Activated T-cell treated with anti-CD3 and anti-CD28 coated beads, Interleukin-2, amount 50 U/mL, for 4 hours (primary cell): ENCODE data around the gene CCDC33. TPM values are rescaled to one million over a fixed set of nuclear protein-coding genes. Genes with fewer than 3 reads are reported as not detected.

Experiments
- ATAC-seq, 2 donors: fragments of 200-7000 bp; cut with Tn5 transposase; one replicate each; pipeline ENCODE4 v1.10.0; 2021
- DNase-seq: peaks from one replicate; pipeline ENCODE4 v3.0.0-alpha.2; 2020
- H3K27me3 Mint-ChIP-seq: one replicate; pipeline ENCODE4 v1.8.0; 2021; ENCODE audit warnings: low read depth, mixed read lengths
- H3K36me3 Mint-ChIP-seq: one replicate; pipeline ENCODE4 v1.8.0; 2022; ENCODE audit warnings: mixed read lengths; ENCODE audit not compliant: insufficient read depth
- H3K4me1 Mint-ChIP-seq: one replicate; pipeline ENCODE4 v1.8.0; 2021; ENCODE audit warnings: low read depth, mixed read lengths
- H3K4me3 Mint-ChIP-seq: one replicate; pipeline ENCODE4 v1.8.0; 2021; ENCODE audit warnings: mild to moderate bottlenecking, moderate library complexity, mixed read lengths
- H3K9me3 Mint-ChIP-seq: one replicate; pipeline ENCODE4 v1.8.0; 2021; ENCODE audit warnings: mixed read lengths
- total RNA-seq, 3 donors: library from RNA; stranded (reverse); gene quantifications; one replicate each; pipeline ENCODE4 v1.2.1, GENCODE V29; 2021

The CCDC33 gene
- total RNA-seq, 3 donors from 2014 or later, result not detected

- ATAC-seq (no peak), DNase-seq (no peak)
- no peak overlapping the region for H3K4me3 Mint-ChIP-seq
- no peaks in the 10 kb centered on the region for H3K36me3 Mint-ChIP-seq
- H3K9me3 Mint-ChIP-seq, result no peaks in the 10 kb centered on the region
- H3K27me3 Mint-ChIP-seq, result peaks cover 13% of the 10 kb centered on the region
- no peaks in the 10 kb centered on the region for H3K4me1 Mint-ChIP-seq
Measured at GRCh38 chr15:74231475-74231874, 4.7 kb upstream of the CCDC33 start.

- no peak for DNase-seq
- peaks cover 8% of the 10 kb centered on the region for H3K27me3 Mint-ChIP-seq
- H3K4me1 Mint-ChIP-seq, result no peaks in the 10 kb centered on the region
- no peaks in the 10 kb centered on the region for H3K36me3 Mint-ChIP-seq
- ATAC-seq, result no peak
- H3K4me3 Mint-ChIP-seq, result no peak overlapping the region
- no peaks in the 10 kb centered on the region for H3K9me3 Mint-ChIP-seq
Measured at GRCh38 chr15:74233373-74233772, 2.8 kb upstream of the CCDC33 start.

- DNase-seq, result no peak
- H3K4me3 Mint-ChIP-seq, result no peak overlapping the region
- peaks cover 6% of the 10 kb centered on the region for H3K27me3 Mint-ChIP-seq
Measured at GRCh38 chr15:74233851-74234597, 2.1 kb upstream of the CCDC33 start.

GRCh38 chr15:74234598-74234875, 1.6 kb upstream of the CCDC33 start:
- Mint-ChIP-seq H3K9me3 (no peaks in the 10 kb centered on the region), H3K4me3 (no peak overlapping the region), H3K36me3 (no peaks in the 10 kb centered on the region), H3K4me1 (no peaks in the 10 kb centered on the region), H3K27me3 (peaks cover 4% of the 10 kb centered on the region)
- no peak for DNase-seq
- ATAC-seq, result no peak

More at GRCh38 chr15:74233851-74234597, 2.1 kb upstream of the CCDC33 start:
- Mint-ChIP-seq H3K9me3 (no peaks in the 10 kb centered on the region), H3K36me3 (no peaks in the 10 kb centered on the region), H3K4me1 (no peaks in the 10 kb centered on the region)
- ATAC-seq, result no peak

- peaks cover 27% of the 10 kb centered on the region for H3K27me3 Mint-ChIP-seq
- H3K36me3 Mint-ChIP-seq, result no peaks in the 10 kb centered on the region
- H3K4me3 Mint-ChIP-seq, result no peak overlapping the region
- H3K9me3 Mint-ChIP-seq, result no peaks in the 10 kb centered on the region
- H3K4me1 Mint-ChIP-seq, result no peaks in the 10 kb centered on the region
- ATAC-seq (no peak), DNase-seq (no peak)
Measured at GRCh38 chr15:74239051-74239705, 3.1 kb downstream of the CCDC33 start.

GRCh38 chr15:74240002-74240568, 4.0 kb downstream of the CCDC33 start:
- peaks cover 36% of the 10 kb centered on the region for H3K27me3 Mint-ChIP-seq
- H3K36me3 Mint-ChIP-seq, result no peaks in the 10 kb centered on the region
- ATAC-seq (no peak), DNase-seq (no peak)
- no peaks in the 10 kb centered on the region for H3K9me3 Mint-ChIP-seq
- peaks cover 4% of the 10 kb centered on the region for H3K4me1 Mint-ChIP-seq
- H3K4me3 Mint-ChIP-seq, result no peak overlapping the region

GRCh38 chr15:74240897-74241614, 4.9 kb downstream of the CCDC33 start:
- no peaks in the 10 kb centered on the region for H3K9me3 Mint-ChIP-seq
- ATAC-seq (no peak), DNase-seq (no peak)
- no peaks in the 10 kb centered on the region for H3K36me3 Mint-ChIP-seq
- H3K4me3 Mint-ChIP-seq, result no peak overlapping the region
- H3K4me1 Mint-ChIP-seq, result peaks cover 6% of the 10 kb centered on the region
- peaks cover 41% of the 10 kb centered on the region for H3K27me3 Mint-ChIP-seq

GRCh38 chr15:74242441-74243185, 6.5 kb downstream of the CCDC33 start:
- DNase-seq, result no peak
- no peak for ATAC-seq
- Mint-ChIP-seq H3K4me1 (peaks cover 6% of the 10 kb centered on the region), H3K27me3 (peaks cover 46% of the 10 kb centered on the region), H3K9me3 (no peaks in the 10 kb centered on the region), H3K4me3 (no peak overlapping the region), H3K36me3 (no peaks in the 10 kb centered on the region)

- Mint-ChIP-seq H3K27me3 (peaks cover 46% of the 10 kb centered on the region), H3K36me3 (no peaks in the 10 kb centered on the region)
- ATAC-seq, result no peak
Measured at GRCh38 chr15:74243431-74243830, 7.3 kb downstream of the CCDC33 start.

GRCh38 chr15:74244822-74245341, 8.8 kb downstream of the CCDC33 start:
- ATAC-seq, result no peak
- H3K4me1 Mint-ChIP-seq, result peaks cover 6% of the 10 kb centered on the region
- no peaks in the 10 kb centered on the region for H3K9me3 Mint-ChIP-seq
- no peak for DNase-seq
- no peak overlapping the region for H3K4me3 Mint-ChIP-seq
- peaks cover 46% of the 10 kb centered on the region for H3K27me3 Mint-ChIP-seq
- H3K36me3 Mint-ChIP-seq, result no peaks in the 10 kb centered on the region

More at GRCh38 chr15:74243431-74243830, 7.3 kb downstream of the CCDC33 start:
- H3K9me3 Mint-ChIP-seq, result no peaks in the 10 kb centered on the region
- DNase-seq, result no peak
- H3K4me1 Mint-ChIP-seq, result peaks cover 6% of the 10 kb centered on the region
- H3K4me3 Mint-ChIP-seq, result no peak overlapping the region

GRCh38 chr15:74245342-74245931, 9.3 kb downstream of the CCDC33 start:
- H3K9me3 Mint-ChIP-seq, result no peaks in the 10 kb centered on the region
- H3K27me3 Mint-ChIP-seq, result peaks cover 48% of the 10 kb centered on the region
- no peak overlapping the region for H3K4me3 Mint-ChIP-seq
- DNase-seq, result no peak
- H3K36me3 Mint-ChIP-seq, result no peaks in the 10 kb centered on the region
- H3K4me1 Mint-ChIP-seq, result peaks cover 6% of the 10 kb centered on the region
- no peak for ATAC-seq

- H3K9me3 Mint-ChIP-seq, result no peaks in the 10 kb centered on the region
- H3K4me1 Mint-ChIP-seq, result peaks cover under 1% of the 10 kb centered on the region
- DNase-seq, result no peak
- no peak overlapping the region for H3K4me3 Mint-ChIP-seq
- H3K36me3 Mint-ChIP-seq, result no peaks in the 10 kb centered on the region
- no peak for ATAC-seq
- peaks cover 11% of the 10 kb centered on the region for H3K27me3 Mint-ChIP-seq
Measured at GRCh38 chr15:74250266-74250665, 14.1 kb downstream of the CCDC33 start.

GRCh38 chr15:74251131-74251811, 15.1 kb downstream of the CCDC33 start:
- DNase-seq (no peak), ATAC-seq (no peak)
- no peaks in the 10 kb centered on the region for H3K36me3 Mint-ChIP-seq
- no peak overlapping the region for H3K4me3 Mint-ChIP-seq
- H3K9me3 Mint-ChIP-seq, result no peaks in the 10 kb centered on the region
- no peaks in the 10 kb centered on the region for H3K4me1 Mint-ChIP-seq
- H3K27me3 Mint-ChIP-seq, result peaks cover 5% of the 10 kb centered on the region
